ENCODE measurements around the gene MAP2K2.
A peak's percentile ranks its signal among the peaks of the same experiment; 100 is the strongest.
"Not testable (repeated sequence)": the region's sequence is repeated elsewhere in the genome, so short reads cannot be mapped to it uniquely, and the experiment has no call there.

Gene MAP2K2

GRCh38 chr19:4123615-4124568, at the start of gene MAP2K2:
TSS of gene MAP2K2 (minus strand) at chr19:4124122. CDS start at chr19:4123875, 247 bp downstream.
- peak; percentile 98 for DNase-seq (ENCODE audit: low read depth)
- Histone ChIP-seq H3K9ac (ENCODE audit: low read length) (peak within 1 kb of the TSS; percentile 96), H3K9me3 (ENCODE audit: control insufficient read depth, low read length) (no peaks in the 10 kb centered on the region), H3K4me1 (ENCODE audit: control insufficient read depth, insufficient read depth, low read length) (peaks cover 29% of the 10 kb centered on the region), H3K27me3 (replicated peaks; ENCODE audit: control insufficient read depth, insufficient read depth, low read length) (no peaks in the 10 kb centered on the region), H3K4me3 (ENCODE audit: low read length) (peak within 1 kb of the TSS; percentile 93), H3K36me3 (ENCODE audit: control insufficient read depth, insufficient read depth, low read length, severe bottlenecking) (peaks cover 7% of the 10 kb centered on the region)

- Histone ChIP-seq H3K9me3 (ENCODE audit: control insufficient read depth, low read length) (no peaks in the 10 kb centered on the region), H3K27me3 (replicated peaks; ENCODE audit: control insufficient read depth, insufficient read depth, low read length) (peaks cover 20% of the 10 kb centered on the region), H3K36me3 (ENCODE audit: control insufficient read depth, insufficient read depth, low read length, severe bottlenecking) (peaks cover 11% of the 10 kb centered on the region), H3K4me3 (ENCODE audit: low read length) (no peak overlapping the region), H3K4me1 (ENCODE audit: control insufficient read depth, insufficient read depth, low read length) (no peaks in the 10 kb centered on the region), H3K9ac (ENCODE audit: low read length) (no peak overlapping the region)
- DNase-seq (ENCODE audit: low read depth) = peak; percentile 74
Observed at GRCh38 chr19:4172861-4173473, 49.0 kb upstream of the MAP2K2 start.

- no peaks in the 10 kb centered on the region for H3K9me3 ChIP-seq (ENCODE audit: control insufficient read depth, low read length)
- peaks cover 20% of the 10 kb centered on the region for H3K27me3 ChIP-seq (replicated peaks; ENCODE audit: control insufficient read depth, insufficient read depth, low read length)
Observed at GRCh38 chr19:4171676-4172075, 47.8 kb upstream of the MAP2K2 start.

GRCh38 chr19:4164262-4164661, 40.3 kb upstream of the MAP2K2 start:
- H3K4me3 ChIP-seq (ENCODE audit: low read length) = no peak overlapping the region
- H3K27me3 ChIP-seq (replicated peaks; ENCODE audit: control insufficient read depth, insufficient read depth, low read length) = peaks cover 25% of the 10 kb centered on the region
- no peak overlapping the region for H3K9ac ChIP-seq (ENCODE audit: low read length)
- no peaks in the 10 kb centered on the region for H3K36me3 ChIP-seq (ENCODE audit: control insufficient read depth, insufficient read depth, low read length, severe bottlenecking)
- no peak for DNase-seq (ENCODE audit: low read depth)
- no peaks in the 10 kb centered on the region for H3K9me3 ChIP-seq (ENCODE audit: control insufficient read depth, low read length)
- H3K4me1 ChIP-seq (ENCODE audit: control insufficient read depth, insufficient read depth, low read length) = no peaks in the 10 kb centered on the region

More at GRCh38 chr19:4171676-4172075, 47.8 kb upstream of the MAP2K2 start:
- Histone ChIP-seq H3K9ac (ENCODE audit: low read length) (no peak overlapping the region), H3K4me3 (ENCODE audit: low read length) (no peak overlapping the region), H3K36me3 (ENCODE audit: control insufficient read depth, insufficient read depth, low read length, severe bottlenecking) (peaks cover 11% of the 10 kb centered on the region), H3K4me1 (ENCODE audit: control insufficient read depth, insufficient read depth, low read length) (no peaks in the 10 kb centered on the region)
- no peak for DNase-seq (ENCODE audit: low read depth)

GRCh38 chr19:4161415-4162077, 37.6 kb upstream of the MAP2K2 start:
- Histone ChIP-seq H3K9me3 (ENCODE audit: control insufficient read depth, low read length) (no peaks in the 10 kb centered on the region), H3K9ac (ENCODE audit: low read length) (no peak overlapping the region), H3K4me1 (ENCODE audit: control insufficient read depth, insufficient read depth, low read length) (no peaks in the 10 kb centered on the region), H3K27me3 (replicated peaks; ENCODE audit: control insufficient read depth, insufficient read depth, low read length) (peaks cover 23% of the 10 kb centered on the region), H3K4me3 (ENCODE audit: low read length) (no peak overlapping the region), H3K36me3 (ENCODE audit: control insufficient read depth, insufficient read depth, low read length, severe bottlenecking) (no peaks in the 10 kb centered on the region)
- DNase-seq (ENCODE audit: low read depth) = no peak

GRCh38 chr19:4157971-4158370, 34.0 kb upstream of the MAP2K2 start:
- not testable (repeated sequence) for H3K36me3 ChIP-seq (ENCODE audit: control insufficient read depth, insufficient read depth, low read length, severe bottlenecking); DNase-seq (ENCODE audit: low read depth); H3K9ac ChIP-seq (ENCODE audit: low read length); H3K9me3 ChIP-seq (ENCODE audit: control insufficient read depth, low read length); H3K4me3 ChIP-seq (ENCODE audit: low read length); H3K4me1 ChIP-seq (ENCODE audit: control insufficient read depth, insufficient read depth, low read length)
- H3K27me3 ChIP-seq (replicated peaks; ENCODE audit: control insufficient read depth, insufficient read depth, low read length) = peaks cover 23% of the 10 kb centered on the region

- no peaks in the 10 kb centered on the region for H3K4me1 ChIP-seq (ENCODE audit: control insufficient read depth, insufficient read depth, low read length)
- H3K27me3 ChIP-seq (replicated peaks; ENCODE audit: control insufficient read depth, insufficient read depth, low read length) = peaks cover 23% of the 10 kb centered on the region
- DNase-seq (ENCODE audit: low read depth) = no peak
- no peak overlapping the region for H3K4me3 ChIP-seq (ENCODE audit: low read length)
- H3K9ac ChIP-seq (ENCODE audit: low read length) = no peak overlapping the region
- H3K9me3 ChIP-seq (ENCODE audit: control insufficient read depth, low read length) = no peaks in the 10 kb centered on the region
- no peaks in the 10 kb centered on the region for H3K36me3 ChIP-seq (ENCODE audit: control insufficient read depth, insufficient read depth, low read length, severe bottlenecking)
Observed at GRCh38 chr19:4157164-4157563, 33.2 kb upstream of the MAP2K2 start.

GRCh38 chr19:4154571-4155312, 30.8 kb upstream of the MAP2K2 start:
- Histone ChIP-seq H3K9me3 (ENCODE audit: control insufficient read depth, low read length) (no peaks in the 10 kb centered on the region), H3K4me1 (ENCODE audit: control insufficient read depth, insufficient read depth, low read length) (peaks cover under 1% of the 10 kb centered on the region), H3K27me3 (replicated peaks; ENCODE audit: control insufficient read depth, insufficient read depth, low read length) (peaks cover 19% of the 10 kb centered on the region), H3K36me3 (ENCODE audit: control insufficient read depth, insufficient read depth, low read length, severe bottlenecking) (no peaks in the 10 kb centered on the region), H3K9ac (ENCODE audit: low read length) (no peak overlapping the region), H3K4me3 (ENCODE audit: low read length) (no peak overlapping the region)
- no peak for DNase-seq (ENCODE audit: low read depth)

- Histone ChIP-seq H3K4me3 (ENCODE audit: low read length) (no peak overlapping the region), H3K4me1 (ENCODE audit: control insufficient read depth, insufficient read depth, low read length) (peaks cover 4% of the 10 kb centered on the region), H3K9ac (ENCODE audit: low read length) (no peak overlapping the region), H3K27me3 (replicated peaks; ENCODE audit: control insufficient read depth, insufficient read depth, low read length) (peaks cover 12% of the 10 kb centered on the region), H3K36me3 (ENCODE audit: control insufficient read depth, insufficient read depth, low read length, severe bottlenecking) (no peaks in the 10 kb centered on the region), H3K9me3 (ENCODE audit: control insufficient read depth, low read length) (no peaks in the 10 kb centered on the region)
- DNase-seq (ENCODE audit: low read depth) = no peak
Observed at GRCh38 chr19:4152241-4152998, 28.5 kb upstream of the MAP2K2 start.

- no peaks in the 10 kb centered on the region for H3K9me3 ChIP-seq (ENCODE audit: control insufficient read depth, low read length)
- H3K4me1 ChIP-seq (ENCODE audit: control insufficient read depth, insufficient read depth, low read length) = peaks cover 4% of the 10 kb centered on the region
- DNase-seq (ENCODE audit: low read depth) = no peak
- no peaks in the 10 kb centered on the region for H3K36me3 ChIP-seq (ENCODE audit: control insufficient read depth, insufficient read depth, low read length, severe bottlenecking)
- H3K4me3 ChIP-seq (ENCODE audit: low read length) = no peak overlapping the region
- H3K9ac ChIP-seq (ENCODE audit: low read length) = no peak overlapping the region
- peaks cover 12% of the 10 kb centered on the region for H3K27me3 ChIP-seq (replicated peaks; ENCODE audit: control insufficient read depth, insufficient read depth, low read length)
Observed at GRCh38 chr19:4151623-4152022, 27.7 kb upstream of the MAP2K2 start.

All from adipocyte (in vitro differentiated cells).